HG03025 (cell line): Measurements from ENCODE around the gene IRF9.

ENCODE experiments used
- ATAC-seq: cut with Tn5 transposase; IDR thresholded peaks from one replicate; pipeline ENCODE4 v1.9.1; 2021; ENCODE audit warnings: mild to moderate bottlenecking, moderate library complexity; ENCODE audit not compliant: unreplicated experiment, low FRiP score

The IRF9 gene

DNA sequence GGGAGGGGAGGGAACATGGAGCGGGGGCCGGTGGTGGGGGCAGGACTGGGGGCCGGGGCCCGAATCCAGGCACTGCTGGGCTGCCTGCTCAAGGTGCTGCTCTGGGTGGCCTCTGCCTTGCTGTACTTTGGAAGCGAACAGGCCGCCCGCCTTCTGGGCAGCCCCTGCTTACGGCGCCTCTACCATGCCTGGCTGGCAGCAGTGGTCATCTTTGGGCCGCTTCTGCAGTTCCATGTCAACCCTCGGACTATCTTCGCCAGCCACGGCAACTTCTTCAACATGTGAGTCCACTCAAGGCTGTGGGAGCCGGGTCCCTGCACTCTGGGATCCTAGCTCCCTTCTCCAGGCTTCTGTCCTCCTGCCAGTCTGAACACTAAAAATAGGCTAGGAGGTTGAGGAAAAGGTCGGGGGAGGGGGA, 29.5 kb upstream of the IRF9 start:
- no peak for ATAC-seq

GRCh38 chr14:24132061-24132685, 28.9 kb upstream of the IRF9 start:
- no peak for ATAC-seq

- ATAC-seq = no peak
Measured at GRCh38 chr14:24132976-24133375, 28.1 kb upstream of the IRF9 start.

GRCh38 chr14:24133735-24134134, 27.3 kb upstream of the IRF9 start:
- no peak for ATAC-seq

GRCh38 chr14:24135584-24135833, 25.6 kb upstream of the IRF9 start:
- peak; percentile 2 for ATAC-seq

DNA sequence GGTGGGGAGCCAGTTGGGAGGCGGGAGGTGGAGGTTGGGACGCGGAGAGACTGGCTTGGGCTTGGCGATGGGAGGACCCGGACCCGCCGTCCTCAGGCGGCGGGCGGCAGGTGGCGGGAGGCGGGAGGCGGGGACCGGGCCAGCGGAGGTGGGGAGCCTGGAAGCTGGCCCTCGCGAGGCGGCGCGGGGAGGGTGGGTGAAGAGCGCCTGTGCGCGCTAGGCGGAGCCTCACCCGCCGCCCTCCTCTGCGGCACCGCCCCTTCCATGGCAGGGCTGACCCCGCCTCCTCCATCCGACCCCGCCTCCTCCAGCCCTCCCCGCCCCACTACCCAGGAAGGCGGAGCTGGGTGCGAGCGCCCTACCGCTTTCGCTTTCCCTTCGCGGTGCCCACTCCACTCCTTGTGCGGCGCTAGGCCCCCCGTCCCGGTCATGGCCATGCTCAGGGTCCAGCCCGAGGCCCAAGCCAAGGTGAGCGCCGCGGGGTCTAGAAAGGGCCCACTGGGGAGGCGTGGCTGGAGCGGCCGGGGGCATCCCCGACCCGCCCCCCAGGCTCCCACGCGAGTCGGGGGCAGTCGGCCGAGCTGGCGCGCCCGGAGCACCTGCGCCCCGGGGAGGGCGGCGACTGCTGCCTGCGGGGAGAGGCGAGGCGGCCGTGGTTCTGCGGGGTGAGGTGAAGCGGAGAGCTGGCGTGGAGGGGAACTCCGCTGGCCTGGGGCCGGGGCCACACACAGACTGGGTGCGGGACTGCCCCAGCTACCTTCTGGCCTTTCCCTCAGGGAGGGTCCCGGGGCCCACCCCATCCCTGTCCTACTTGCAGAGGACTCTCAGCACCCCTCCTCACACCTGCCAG, 25.0 kb upstream of the IRF9 start, which contains the start of gene PSME1:
TSS of gene PSME1 (plus strand) at position 361 of the 850 bp plus-strand sequence. CDS start at position 430, 69 bp downstream.
- peak; percentile 74 for ATAC-seq

DNA sequence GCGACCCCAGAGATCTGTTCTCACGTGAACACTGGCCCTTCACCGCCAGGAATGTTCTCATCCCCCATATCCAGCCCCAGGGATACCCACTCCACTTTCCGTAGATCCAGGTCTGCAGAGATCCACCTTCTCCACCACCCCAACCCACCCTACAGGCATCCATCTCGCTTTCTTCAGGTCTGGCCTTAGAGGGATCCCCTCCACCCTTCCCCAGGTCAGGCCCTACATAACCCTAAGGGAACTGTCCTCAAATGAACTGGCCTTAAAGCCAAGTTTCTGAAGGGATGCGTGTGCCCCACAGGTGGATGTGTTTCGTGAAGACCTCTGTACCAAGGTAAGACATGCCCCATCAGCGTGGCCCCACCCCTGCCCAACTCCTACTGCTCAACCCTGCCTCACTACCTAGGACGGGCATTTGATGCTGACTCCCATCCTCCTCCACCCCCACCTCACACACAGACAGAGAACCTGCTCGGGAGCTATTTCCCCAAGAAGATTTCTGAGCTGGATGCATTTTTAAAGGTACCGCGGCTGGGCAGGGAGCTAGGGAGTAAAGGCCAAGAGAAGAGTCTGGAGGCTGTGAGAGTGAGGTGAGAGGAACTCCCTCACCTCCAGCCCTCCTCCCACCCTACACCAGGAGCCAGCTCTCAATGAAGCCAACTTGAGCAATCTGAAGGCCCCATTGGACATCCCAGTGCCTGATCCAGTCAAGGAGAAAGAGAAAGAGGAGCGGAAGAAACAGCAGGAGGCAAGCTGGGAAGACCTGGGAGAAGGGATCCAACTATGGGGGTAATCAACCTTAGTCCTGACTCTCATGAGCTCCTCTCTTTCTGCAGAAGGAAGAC, 24.2 kb upstream of the IRF9 start:
- ATAC-seq = no peak

DNA sequence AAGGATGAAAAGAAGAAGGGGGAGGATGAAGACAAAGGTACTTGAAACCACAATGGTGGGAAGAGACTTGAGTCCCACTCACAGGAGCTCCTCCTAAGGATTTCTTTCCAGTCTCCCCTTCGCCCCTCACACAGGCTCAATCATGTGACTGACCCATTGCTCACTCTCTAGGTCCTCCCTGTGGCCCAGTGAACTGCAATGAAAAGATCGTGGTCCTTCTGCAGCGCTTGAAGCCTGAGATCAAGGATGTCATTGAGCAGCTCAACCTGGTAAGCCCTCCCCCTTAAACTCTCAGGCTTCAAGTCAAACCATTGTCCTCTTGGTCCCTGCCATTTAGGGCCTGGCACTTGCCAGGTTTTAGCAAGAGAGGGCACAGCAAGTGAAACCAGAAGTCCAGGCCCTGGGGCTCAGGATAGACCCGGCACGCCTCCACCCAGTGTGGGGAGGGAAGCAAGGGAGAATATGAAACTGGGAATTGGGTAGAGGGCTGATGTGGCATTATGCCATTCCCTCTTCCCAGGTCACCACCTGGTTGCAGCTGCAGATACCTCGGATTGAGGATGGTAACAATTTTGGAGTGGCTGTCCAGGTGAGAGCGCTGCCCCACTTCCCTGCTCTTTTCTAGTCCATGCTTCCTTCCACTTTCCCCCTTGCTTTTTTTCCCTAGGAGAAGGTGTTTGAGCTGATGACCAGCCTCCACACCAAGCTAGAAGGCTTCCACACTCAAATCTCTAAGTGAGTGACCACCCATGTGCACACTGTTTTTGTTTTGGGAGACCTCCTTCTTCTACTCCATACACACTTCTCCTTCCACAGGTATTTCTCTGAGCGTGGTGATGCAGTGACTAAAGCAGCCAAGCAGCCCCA, 23.3 kb upstream of the IRF9 start:
- ATAC-seq = no peak

GRCh38 chr14:24138396-24139271, 22.4 kb upstream of the IRF9 start:
- no peak for ATAC-seq

GRCh38 chr14:24139272-24139934, 21.7 kb upstream of the IRF9 start:
- ATAC-seq = no peak

DNA sequence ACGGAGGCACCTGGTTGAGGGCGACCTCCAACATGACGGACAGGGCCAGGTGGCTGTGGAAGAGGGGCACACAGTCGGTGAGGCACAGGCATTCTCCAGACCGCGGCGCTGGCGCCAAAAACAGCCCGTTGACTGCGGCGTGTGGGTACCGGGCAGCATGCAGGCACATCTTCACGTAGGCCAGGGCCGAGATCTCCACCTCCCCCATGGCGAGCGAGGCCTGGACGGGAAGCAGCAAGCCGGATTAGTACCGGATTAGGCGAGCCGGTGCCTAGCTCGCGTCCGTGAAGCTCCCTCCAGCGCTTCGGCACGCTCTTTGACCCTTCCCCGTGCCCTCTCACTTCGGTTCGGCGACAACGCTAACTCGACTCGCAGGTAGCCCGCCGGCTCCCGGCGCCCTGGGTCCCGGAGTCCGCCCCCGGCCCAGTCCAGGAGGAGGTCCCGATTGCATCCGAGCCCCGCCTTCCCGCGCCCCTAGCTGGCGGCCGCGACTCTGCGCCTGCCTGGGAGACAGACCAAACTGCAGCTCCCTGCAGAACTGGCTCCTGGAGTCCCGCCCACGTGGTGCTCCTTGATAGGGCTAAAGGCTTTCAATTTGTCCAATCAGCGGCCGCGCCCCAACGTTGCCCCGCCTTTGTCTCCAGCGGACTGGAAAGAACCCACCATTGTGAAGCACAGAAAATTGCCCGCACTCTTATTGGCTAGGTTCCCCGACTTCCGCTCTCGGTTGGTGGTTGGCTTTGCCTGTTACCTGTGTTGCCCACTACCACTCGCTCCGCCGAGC, 19.8 kb upstream of the IRF9 start, which contains the start of gene EMC9:
TSS of gene EMC9 (minus strand) at position 495 of the 784 bp plus-strand sequence. CDS start at position 208, 287 bp downstream.
- ATAC-seq = peak; percentile 80

DNA sequence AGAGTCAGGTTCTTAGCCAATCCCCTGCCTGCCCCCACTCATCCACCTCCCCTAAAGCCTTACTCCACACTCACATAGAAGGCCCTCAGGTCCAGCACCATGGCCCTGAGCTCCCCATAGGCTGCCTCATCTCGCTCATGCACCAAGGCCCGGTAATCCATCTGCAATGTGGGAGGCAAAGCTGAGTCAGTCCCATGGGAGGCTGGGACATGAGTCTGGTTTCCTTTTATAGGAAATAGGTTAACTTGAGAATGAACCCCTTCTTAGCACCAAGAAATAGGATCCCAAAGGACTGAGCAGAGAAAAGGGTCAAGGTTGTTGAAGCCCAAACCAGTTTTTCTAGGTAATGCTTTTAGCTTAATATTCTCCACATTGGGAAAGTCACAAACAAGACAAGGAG, 17.6 kb upstream of the IRF9 start:
- ATAC-seq = no peak

- ATAC-seq = no peak
Measured at GRCh38 chr14:24144451-24144850, 16.6 kb upstream of the IRF9 start.

- ATAC-seq = no peak
Measured at GRCh38 chr14:24145219-24145618, 15.8 kb upstream of the IRF9 start.

DNA sequence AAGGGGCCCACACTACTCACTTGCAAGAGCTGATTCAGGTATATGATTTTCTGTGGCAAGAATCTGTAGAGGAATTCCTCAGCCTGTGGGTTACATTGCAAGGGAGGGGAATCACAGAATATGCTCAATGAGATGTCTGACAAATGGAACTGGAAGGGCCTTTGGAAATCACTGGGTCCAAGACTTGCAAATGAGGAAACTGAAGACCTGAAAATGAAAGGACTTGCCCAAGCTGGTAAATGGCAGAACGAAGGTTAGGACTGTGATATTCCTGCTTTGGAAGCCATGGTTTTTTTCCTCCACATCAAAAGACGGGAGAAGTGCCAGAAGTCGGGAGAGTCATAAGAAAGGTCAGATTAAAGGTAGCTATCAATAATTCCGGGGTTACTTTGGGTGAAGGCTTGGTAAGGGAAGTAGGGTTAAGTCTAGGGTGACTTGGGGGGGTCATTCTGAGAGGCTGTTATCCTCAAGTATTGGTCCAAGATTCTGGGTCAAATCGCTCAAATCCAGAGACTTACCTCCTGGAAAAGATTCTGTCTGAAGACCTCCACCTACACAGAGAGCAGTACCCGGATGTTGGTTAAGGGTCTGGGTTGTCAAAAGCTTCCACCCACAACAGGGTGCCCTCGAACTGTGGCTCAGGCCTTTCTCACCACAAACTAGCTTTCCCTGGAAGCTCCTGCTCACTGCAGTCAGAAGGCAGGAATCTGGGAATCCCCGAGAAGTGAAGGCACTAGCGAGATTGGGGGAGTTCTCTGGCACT, 15.2 kb upstream of the IRF9 start:
- no peak for ATAC-seq

DNA sequence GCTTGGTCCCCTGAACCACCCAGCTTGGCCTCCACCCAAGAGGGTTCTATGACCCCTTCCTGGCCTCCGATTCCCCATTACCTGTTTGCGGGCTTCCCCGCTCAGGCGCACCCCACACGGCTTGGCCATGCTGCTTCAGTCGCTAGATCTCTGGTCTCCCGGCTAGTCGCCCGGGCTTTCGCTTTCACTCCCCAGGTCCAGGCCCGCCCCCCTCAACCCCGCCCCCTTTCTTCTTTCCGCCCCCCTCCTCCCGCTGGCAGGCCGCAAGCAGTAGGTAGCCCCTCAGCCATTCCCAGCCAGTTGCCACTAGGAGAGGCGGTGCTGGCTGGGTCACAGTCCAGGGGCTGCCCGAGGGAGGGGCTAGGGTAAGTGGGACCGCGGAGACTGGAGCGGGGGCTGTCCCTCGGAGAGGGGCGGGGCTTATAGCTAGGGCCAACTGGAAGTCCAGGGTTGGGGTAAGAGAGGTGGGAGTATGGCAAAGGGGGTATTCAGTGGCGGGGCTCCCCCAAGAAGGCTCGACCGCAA, 14.6 kb upstream of the IRF9 start, which contains the start of gene PSME2:
TSS of gene PSME2 (minus strand) at position 158 of the 525 bp plus-strand sequence. CDS start at position 129, 29 bp downstream.
- peak; percentile 61 for ATAC-seq
